ENCODE measurements around the gene RFK. TPM values are rescaled to one million over a fixed set of nuclear protein-coding genes. Genes with fewer than 3 reads are reported as not detected.

RFK gene
- total and polyA plus RNA-seq, 9 of the 15 experiments (the other 6 are each of a cell fraction or from before 2014, with no cell fraction given), result 3.8 to 51.1 (median 14.8) TPM

- no peak for TF ChIP-seq ZNF24 (IDR thresholded peaks at IDR 0.05)
- TF ChIP-seq BCOR (IDR thresholded peaks at IDR 0.05), result peak; percentile 70
- no peak for TF ChIP-seq BRF1 (IDR thresholded peaks at IDR 0.05; ENCODE audit: borderline replicate concordance, extremely low read depth, insufficient read length)
- no peak for TF ChIP-seq ZNF766 (CRISPR knock-in tag; conservative IDR thresholded peaks at IDR 0.05)
- TF ChIP-seq RBM25 (IDR thresholded peaks at IDR 0.05; ENCODE audit: low read depth, low read length, severe bottlenecking), result peak; percentile 48
- no peak for TF ChIP-seq FOXJ3 (CRISPR knock-in tag; IDR thresholded peaks at IDR 0.05)
- peak; percentile 52 for TF ChIP-seq ZNF121 (CRISPR knock-in tag; conservative IDR thresholded peaks at IDR 0.05)
- no peak for TF ChIP-seq KAT8 (IDR thresholded peaks at IDR 0.05; ENCODE audit: low read depth)
- TF ChIP-seq L3MBTL2 (IDR thresholded peaks at IDR 0.05), result no peak
- 0 out of 4 replicates have a peak, but pooled peaks of 1 of the 2 experiments have one; percentile 15 for TF ChIP-seq KDM1A (IDR thresholded peaks at IDR 0.05)
- TF ChIP-seq CREB3L1 (IDR thresholded peaks at IDR 0.05; ENCODE audit: borderline replicate concordance, low read depth), result no peak
- no peak for TF ChIP-seq RHOXF2B (CRISPR knock-in tag; conservative IDR thresholded peaks at IDR 0.05)
- no peak for FAIRE-seq
Measured at GRCh38 chr9:76349865-76350264, 44.4 kb downstream of the RFK start.

More at GRCh38 chr9:76349865-76350264, 44.4 kb downstream of the RFK start:
- ChIA-PET CTCF (ENCODE audit: low intra/inter-chr PET ratio) (no interaction called here), POLR2A (no interaction called here)
- DNase-seq (ENCODE audit: extremely low read depth in 1 of 4, low spot score in 3 of 4) (no peak), ATAC-seq (no peak)
- Histone ChIP-seq H2AFZ (ENCODE audit: low read depth, low read length) (no peak overlapping the region), H3K4me2 (ENCODE audit: insufficient read depth, low read length) (no peak overlapping the region), H3K9ac (ENCODE audit: insufficient read depth in 1 of 2, low read depth in 2 of 2, low read length in 2 of 2) (no peak overlapping the region), H4K20me1 (replicated peaks; ENCODE audit: control insufficient read depth, insufficient read depth, low read length) (no peaks in the 10 kb centered on the region), H3K4me1 (replicated peaks in 1 of 2; ENCODE audit: control insufficient read depth in 2 of 2, insufficient read depth in 2 of 2, low read length in 2 of 2) (peaks cover 0 to 5% of the 10 kb centered on the region in 2 experiments; a peak in 2 of 5 replicates), H3K27ac (ENCODE audit: extremely low read depth, low read depth, low read length) (no peak overlapping the region), H3K36me3 (ENCODE audit: control insufficient read depth, insufficient read depth, low read length) (no peaks in the 10 kb centered on the region), H3K79me2 (ENCODE audit: control insufficient read depth, insufficient read depth, low read length) (no peaks in the 10 kb centered on the region), H3K4me3 (no peak overlapping the region), H3K9me1 (ENCODE audit: control insufficient read depth, insufficient read depth, low read length) (no peaks in the 10 kb centered on the region), H3K9me3 (replicated peaks; ENCODE audit: control insufficient read depth, insufficient read depth, low read depth, low read length) (no peaks in the 10 kb centered on the region), H3K27me3 (ENCODE audit: control insufficient read depth in 2 of 2, insufficient read depth in 2 of 2, low read length in 2 of 2) (no peaks in the 10 kb centered on the region)
- in situ Hi-C loops (cut with MboI), result no loop called here
- WGBS (ENCODE audit: insufficient coverage, low coverage, missing lambda C conversion rate), result 0% methylated on average over 1 of the region's 1 CpG
- BruUV-seq (replicated peaks), result no TSS peak
- intact Hi-C loops (cut with micrococcal nuclease), result no loop called here
